ENCODE data around the gene TCF4. TPM values are rescaled to one million over a fixed set of nuclear protein-coding genes. Genes with fewer than 3 reads are reported as not detected.

TCF4 gene
- total RNA-seq, 1 experiment from 2014 or later: 143 TPM

DNA sequence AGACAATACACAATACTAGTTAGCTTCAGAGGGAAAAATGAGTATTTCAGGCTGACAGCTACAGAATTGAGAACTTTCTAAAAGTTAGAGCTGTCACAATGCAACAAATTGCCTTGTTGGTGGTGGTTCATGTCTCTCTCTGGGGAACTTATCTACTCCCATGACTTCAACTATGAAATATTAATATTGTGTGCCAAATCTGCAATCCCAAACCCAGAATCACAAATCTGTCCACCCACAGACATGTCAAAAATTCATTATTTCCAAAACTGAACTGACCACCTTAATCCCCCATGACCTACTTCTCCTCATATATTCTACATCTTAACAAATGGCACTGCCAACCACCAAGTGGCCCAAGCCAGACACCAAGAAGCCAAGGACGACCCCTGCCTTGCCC, 143.5 kb downstream of the TCF4 start:
- DNase-seq (ENCODE audit: low spot score): no peak
- CTCF ChIA-PET: no interaction called here
- no TSS peak for BruUV-seq (replicated peaks)

GRCh38 chr18:55443776-55444175, 144.2 kb downstream of the TCF4 start:
- no peak overlapping the region for H3K4me3 ChIP-seq (ENCODE audit: low read depth, low read length, poor library complexity, severe bottlenecking)
- DNase-seq (ENCODE audit: low spot score): no peak
- H3K4me1 ChIP-seq (ENCODE audit: insufficient read depth, low read length, poor library complexity, severe bottlenecking): peaks cover 1% of the 10 kb centered on the region
- H3K27ac ChIP-seq (ENCODE audit: low read depth, low read length, poor library complexity, severe bottlenecking): no peak overlapping the region
- H3K36me3 ChIP-seq (ENCODE audit: insufficient read depth, low read length, poor library complexity, severe bottlenecking): no peaks in the 10 kb centered on the region
- no TSS peak for BruUV-seq (replicated peaks)
- peaks cover 8% of the 10 kb centered on the region for H3K9me3 ChIP-seq (ENCODE audit: low read depth, low read length, poor library complexity, severe bottlenecking)
- ChIA-PET CTCF (no interaction called here), POLR2A (ENCODE audit: low non-redundant PET) (no interaction called here)
- H3K27me3 ChIP-seq (replicated peaks; ENCODE audit: insufficient read depth, low read depth, low read length, poor library complexity): no peaks in the 10 kb centered on the region
- TF ChIP-seq, protein P1, sequence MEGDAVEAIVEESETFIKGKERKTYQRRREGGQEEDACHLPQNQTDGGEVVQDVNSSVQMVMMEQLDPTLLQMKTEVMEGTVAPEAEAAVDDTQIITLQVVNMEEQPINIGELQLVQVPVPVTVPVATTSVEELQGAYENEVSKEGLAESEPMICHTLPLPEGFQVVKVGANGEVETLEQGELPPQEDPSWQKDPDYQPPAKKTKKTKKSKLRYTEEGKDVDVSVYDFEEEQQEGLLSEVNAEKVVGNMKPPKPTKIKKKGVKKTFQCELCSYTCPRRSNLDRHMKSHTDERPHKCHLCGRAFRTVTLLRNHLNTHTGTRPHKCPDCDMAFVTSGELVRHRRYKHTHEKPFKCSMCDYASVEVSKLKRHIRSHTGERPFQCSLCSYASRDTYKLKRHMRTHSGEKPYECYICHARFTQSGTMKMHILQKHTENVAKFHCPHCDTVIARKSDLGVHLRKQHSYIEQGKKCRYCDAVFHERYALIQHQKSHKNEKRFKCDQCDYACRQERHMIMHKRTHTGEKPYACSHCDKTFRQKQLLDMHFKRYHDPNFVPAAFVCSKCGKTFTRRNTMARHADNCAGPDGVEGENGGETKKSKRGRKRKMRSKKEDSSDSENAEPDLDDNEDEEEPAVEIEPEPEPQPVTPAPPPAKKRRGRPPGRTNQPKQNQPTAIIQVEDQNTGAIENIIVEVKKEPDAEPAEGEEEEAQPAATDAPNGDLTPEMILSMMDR (conservative IDR thresholded peaks at IDR 0.05; ENCODE audit: low read depth, low read length): no peak
- TF ChIP-seq EZH2 (IDR thresholded peaks at IDR 0.05; ENCODE audit: borderline replicate concordance, low read depth, low read length, poor library complexity, severe bottlenecking): no peak
- intact Hi-C loops (cut with micrococcal nuclease; ENCODE audit: unreplicated experiment): no loop called here

More for the DNA sequence above, 143.5 kb downstream of the TCF4 start:
- no peaks in the 10 kb centered on the region for H3K36me3 ChIP-seq (ENCODE audit: insufficient read depth, low read length, poor library complexity, severe bottlenecking)
- no peaks in the 10 kb centered on the region for H3K27me3 ChIP-seq (replicated peaks; ENCODE audit: insufficient read depth, low read depth, low read length, poor library complexity)
- H3K9me3 ChIP-seq (ENCODE audit: low read depth, low read length, poor library complexity, severe bottlenecking): peaks cover 8% of the 10 kb centered on the region
- H3K27ac ChIP-seq (ENCODE audit: low read depth, low read length, poor library complexity, severe bottlenecking): no peak overlapping the region
- intact Hi-C loops (cut with micrococcal nuclease; ENCODE audit: unreplicated experiment): no loop called here
- peaks cover 9% of the 10 kb centered on the region for H3K4me1 ChIP-seq (ENCODE audit: insufficient read depth, low read length, poor library complexity, severe bottlenecking)
- POLR2A ChIA-PET (ENCODE audit: low non-redundant PET): no interaction called here
- H3K4me3 ChIP-seq (ENCODE audit: low read depth, low read length, poor library complexity, severe bottlenecking): no peak overlapping the region
- TF ChIP-seq, protein P1 (conservative IDR thresholded peaks at IDR 0.05; ENCODE audit: low read depth, low read length): no peak
- TF ChIP-seq EZH2 (IDR thresholded peaks at IDR 0.05; ENCODE audit: borderline replicate concordance, low read depth, low read length, poor library complexity, severe bottlenecking): no peak

- BruUV-seq (replicated peaks): no TSS peak
- intact Hi-C loops (cut with micrococcal nuclease; ENCODE audit: unreplicated experiment): no loop called here
- no peaks in the 10 kb centered on the region for H3K4me1 ChIP-seq (ENCODE audit: insufficient read depth, low read length, poor library complexity, severe bottlenecking)
- no peaks in the 10 kb centered on the region for H3K36me3 ChIP-seq (ENCODE audit: insufficient read depth, low read length, poor library complexity, severe bottlenecking)
- TF ChIP-seq EZH2 (IDR thresholded peaks at IDR 0.05; ENCODE audit: borderline replicate concordance, low read depth, low read length, poor library complexity, severe bottlenecking): no peak
- TF ChIP-seq, protein P1 (conservative IDR thresholded peaks at IDR 0.05; ENCODE audit: low read depth, low read length): no peak
- no peak overlapping the region for H3K27ac ChIP-seq (ENCODE audit: low read depth, low read length, poor library complexity, severe bottlenecking)
- DNase-seq (ENCODE audit: low spot score): no peak
- ChIA-PET POLR2A (ENCODE audit: low non-redundant PET) (interaction anchor here (0.6 kb wide), 1 partner anchor 78 kb away, joined by 3 read pairs; no protein-coding TSS in a partner anchor), CTCF (no interaction called here)
- H3K27me3 ChIP-seq (replicated peaks; ENCODE audit: insufficient read depth, low read depth, low read length, poor library complexity): no peaks in the 10 kb centered on the region
- no peak overlapping the region for H3K4me3 ChIP-seq (ENCODE audit: low read depth, low read length, poor library complexity, severe bottlenecking)
- peaks cover 8% of the 10 kb centered on the region for H3K9me3 ChIP-seq (ENCODE audit: low read depth, low read length, poor library complexity, severe bottlenecking)
Measured at GRCh38 chr18:55442561-55442960, 145.4 kb downstream of the TCF4 start.

All from A673 (cell line).